ENCODE data around the gene AP1S3. TPM values are rescaled to one million over a fixed set of nuclear protein-coding genes. Genes with fewer than 3 reads are reported as not detected.

Gene AP1S3
- total RNA-seq, 1 donor from 2014 or later, result 14.3 TPM

DNA sequence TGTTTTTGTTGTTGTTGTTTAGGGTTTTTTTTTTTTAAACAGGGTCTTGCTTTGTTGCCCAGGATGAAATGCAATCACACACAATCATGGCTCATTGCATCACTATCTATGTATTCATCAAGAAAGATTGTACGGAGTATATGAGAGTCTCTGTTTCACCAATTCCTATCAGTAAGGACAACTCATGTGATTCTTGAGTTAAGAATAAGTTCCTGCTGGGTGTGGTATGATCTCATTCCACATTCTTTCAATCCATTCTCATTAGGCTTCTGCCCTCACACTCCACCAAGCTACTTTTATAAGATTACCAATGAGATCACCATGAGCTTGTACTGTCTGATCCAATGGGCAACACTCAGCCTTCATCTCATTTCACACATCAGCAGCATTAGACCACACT is 9.1 kb upstream of the AP1S3 start:
- Histone ChIP-seq H3K27ac (ENCODE audit: low read depth, low read length) (peak overlapping the region; percentile 84), H3K4me1 (ENCODE audit: insufficient read depth, low read length) (peaks cover 8% of the 10 kb centered on the region), H3K4me3 (ENCODE audit: insufficient read depth, low read depth, low read length) (no peak overlapping the region), H3K27me3 (ENCODE audit: insufficient read depth, low read length) (no peaks in the 10 kb centered on the region), H2AFZ (ENCODE audit: low read depth, low read length) (no peak overlapping the region), H3K9ac (ENCODE audit: low read length) (peak overlapping the region; percentile 58), H3K36me3 (ENCODE audit: insufficient read depth, low read length) (peaks cover 2% of the 10 kb centered on the region), H3K4me2 (ENCODE audit: low read length) (peak overlapping the region; percentile 19), H3K9me3 (ENCODE audit: insufficient read depth, low read depth, low read length) (peaks cover 5% of the 10 kb centered on the region), H3K79me2 (ENCODE audit: insufficient read depth, low read length) (no peaks in the 10 kb centered on the region), H4K20me1 (ENCODE audit: insufficient read depth, low read length) (no peaks in the 10 kb centered on the region)
- Mint-ChIP-seq H3K4me1 (ENCODE audit: low read depth, unreplicated experiment) (peaks cover 7% of the 10 kb centered on the region), H3K27ac (ENCODE audit: unreplicated experiment) (peak overlapping the region; percentile 76), H3K4me3 (ENCODE audit: unreplicated experiment) (no peak overlapping the region), H3K27me3 (ENCODE audit: low read depth, unreplicated experiment) (no peaks in the 10 kb centered on the region), H3K9me3 (ENCODE audit: unreplicated experiment) (peaks cover 13% of the 10 kb centered on the region), H3K36me3 (ENCODE audit: low read depth, unreplicated experiment) (peaks cover 21% of the 10 kb centered on the region)
- TF ChIP-seq EZH2 (IDR thresholded peaks at IDR 0.05; ENCODE audit: insufficient read depth, low read length), result no peak
- TF ChIP-seq, protein P1, sequence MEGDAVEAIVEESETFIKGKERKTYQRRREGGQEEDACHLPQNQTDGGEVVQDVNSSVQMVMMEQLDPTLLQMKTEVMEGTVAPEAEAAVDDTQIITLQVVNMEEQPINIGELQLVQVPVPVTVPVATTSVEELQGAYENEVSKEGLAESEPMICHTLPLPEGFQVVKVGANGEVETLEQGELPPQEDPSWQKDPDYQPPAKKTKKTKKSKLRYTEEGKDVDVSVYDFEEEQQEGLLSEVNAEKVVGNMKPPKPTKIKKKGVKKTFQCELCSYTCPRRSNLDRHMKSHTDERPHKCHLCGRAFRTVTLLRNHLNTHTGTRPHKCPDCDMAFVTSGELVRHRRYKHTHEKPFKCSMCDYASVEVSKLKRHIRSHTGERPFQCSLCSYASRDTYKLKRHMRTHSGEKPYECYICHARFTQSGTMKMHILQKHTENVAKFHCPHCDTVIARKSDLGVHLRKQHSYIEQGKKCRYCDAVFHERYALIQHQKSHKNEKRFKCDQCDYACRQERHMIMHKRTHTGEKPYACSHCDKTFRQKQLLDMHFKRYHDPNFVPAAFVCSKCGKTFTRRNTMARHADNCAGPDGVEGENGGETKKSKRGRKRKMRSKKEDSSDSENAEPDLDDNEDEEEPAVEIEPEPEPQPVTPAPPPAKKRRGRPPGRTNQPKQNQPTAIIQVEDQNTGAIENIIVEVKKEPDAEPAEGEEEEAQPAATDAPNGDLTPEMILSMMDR (IDR thresholded peaks at IDR 0.05; ENCODE audit: insufficient read depth, low read depth, low read length), result no peak
- FAIRE-seq (peak; percentile 91), DNase-seq (ENCODE audit: low read depth) (peak; percentile 93)

DNA sequence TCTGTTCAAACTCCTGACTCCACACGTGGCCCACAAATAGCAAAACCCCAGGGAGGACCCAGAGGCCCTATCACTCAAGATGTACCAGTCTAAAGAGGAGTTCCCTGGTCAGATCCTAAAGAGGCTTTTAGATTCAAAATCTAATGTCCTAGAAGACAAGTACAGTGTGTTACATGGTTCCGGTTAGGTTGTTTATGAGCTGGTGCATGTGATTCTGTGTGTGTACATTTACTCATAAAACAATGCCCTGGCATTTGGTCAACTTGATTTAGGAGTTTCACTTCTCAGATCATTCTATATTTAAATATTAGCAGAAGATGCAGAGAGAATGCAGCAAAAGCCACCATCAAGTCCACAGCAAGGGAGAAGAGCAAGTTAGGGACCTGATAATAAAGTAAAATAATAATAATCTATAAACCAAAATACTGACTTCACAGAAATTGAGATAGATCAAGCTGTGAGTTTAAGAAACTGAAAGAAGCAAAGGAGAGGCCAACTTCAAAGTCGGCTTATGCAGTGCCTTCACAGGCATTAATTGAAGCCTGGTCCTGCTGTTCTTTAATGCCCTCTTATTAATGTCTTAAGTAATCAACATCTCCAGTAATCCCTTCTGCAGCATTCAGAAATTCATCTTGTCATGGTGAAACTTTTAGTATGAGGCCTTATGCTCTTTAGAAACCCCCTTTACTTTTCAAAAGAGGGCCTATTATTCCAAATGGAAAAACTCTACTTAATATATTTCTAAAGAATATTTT is 4.2 kb upstream of the AP1S3 start:
- Mint-ChIP-seq H3K27ac (ENCODE audit: unreplicated experiment) (no peak overlapping the region), H3K27me3 (ENCODE audit: low read depth, unreplicated experiment) (peaks cover 3% of the 10 kb centered on the region), H3K9me3 (ENCODE audit: unreplicated experiment) (no peaks in the 10 kb centered on the region), H3K4me1 (ENCODE audit: low read depth, unreplicated experiment) (peaks cover 3% of the 10 kb centered on the region), H3K36me3 (ENCODE audit: low read depth, unreplicated experiment) (no peaks in the 10 kb centered on the region), H3K4me3 (ENCODE audit: unreplicated experiment) (no peak overlapping the region)
- Histone ChIP-seq H3K9ac (ENCODE audit: low read length) (no peak overlapping the region), H3K4me3 (ENCODE audit: insufficient read depth, low read depth, low read length) (no peak overlapping the region), H3K4me2 (ENCODE audit: low read length) (no peak overlapping the region), H4K20me1 (ENCODE audit: insufficient read depth, low read length) (no peaks in the 10 kb centered on the region), H3K36me3 (ENCODE audit: insufficient read depth, low read length) (no peaks in the 10 kb centered on the region), H3K4me1 (ENCODE audit: insufficient read depth, low read length) (peaks cover under 1% of the 10 kb centered on the region), H3K79me2 (ENCODE audit: insufficient read depth, low read length) (no peaks in the 10 kb centered on the region), H2AFZ (ENCODE audit: low read depth, low read length) (no peak overlapping the region), H3K27ac (ENCODE audit: low read depth, low read length) (no peak overlapping the region), H3K9me3 (ENCODE audit: insufficient read depth, low read depth, low read length) (no peaks in the 10 kb centered on the region), H3K27me3 (ENCODE audit: insufficient read depth, low read length) (no peaks in the 10 kb centered on the region)
- TF ChIP-seq EZH2 (IDR thresholded peaks at IDR 0.05; ENCODE audit: insufficient read depth, low read length), result no peak
- TF ChIP-seq, protein P1 (IDR thresholded peaks at IDR 0.05; ENCODE audit: insufficient read depth, low read depth, low read length), result no peak
- DNase-seq (ENCODE audit: low read depth), result no peak
- no peak for FAIRE-seq

Data from astrocyte (in vitro differentiated cells and primary cell).